KOPT-K1 (cell line): Measurements from ENCODE around the gene CLMP.
"Not testable (repeated sequence)": the region's sequence is repeated elsewhere in the genome, so short reads cannot be mapped to it uniquely, and the experiment has no call there.

Experiments used
- H3K27ac ChIP-seq: fragments of 200-600 bp; sonication (generic); 2 replicates; pipeline ENCODE4 v1.5.1; 2016; ENCODE audit warnings: antibody characterized with exemption, mild to moderate bottlenecking, low read depth, low read length; ENCODE audit not compliant: poor library complexity, severe bottlenecking
- H3K36me3 ChIP-seq: fragments of 200-600 bp; sonication (generic); 2 replicates; pipeline ENCODE4 v1.5.1; 2017; ENCODE audit warnings: antibody characterized with exemption, mild to moderate bottlenecking, low read length, moderate library complexity; ENCODE audit not compliant: insufficient read depth
- H3K9me3 ChIP-seq: fragments of 200-600 bp; sonication (generic); 2 replicates; pipeline ENCODE4 v1.5.1; 2017; ENCODE audit warnings: antibody characterized with exemption, low read length, mild to moderate bottlenecking; ENCODE audit not compliant: insufficient read depth, poor library complexity, severe bottlenecking

The CLMP gene

DNA sequence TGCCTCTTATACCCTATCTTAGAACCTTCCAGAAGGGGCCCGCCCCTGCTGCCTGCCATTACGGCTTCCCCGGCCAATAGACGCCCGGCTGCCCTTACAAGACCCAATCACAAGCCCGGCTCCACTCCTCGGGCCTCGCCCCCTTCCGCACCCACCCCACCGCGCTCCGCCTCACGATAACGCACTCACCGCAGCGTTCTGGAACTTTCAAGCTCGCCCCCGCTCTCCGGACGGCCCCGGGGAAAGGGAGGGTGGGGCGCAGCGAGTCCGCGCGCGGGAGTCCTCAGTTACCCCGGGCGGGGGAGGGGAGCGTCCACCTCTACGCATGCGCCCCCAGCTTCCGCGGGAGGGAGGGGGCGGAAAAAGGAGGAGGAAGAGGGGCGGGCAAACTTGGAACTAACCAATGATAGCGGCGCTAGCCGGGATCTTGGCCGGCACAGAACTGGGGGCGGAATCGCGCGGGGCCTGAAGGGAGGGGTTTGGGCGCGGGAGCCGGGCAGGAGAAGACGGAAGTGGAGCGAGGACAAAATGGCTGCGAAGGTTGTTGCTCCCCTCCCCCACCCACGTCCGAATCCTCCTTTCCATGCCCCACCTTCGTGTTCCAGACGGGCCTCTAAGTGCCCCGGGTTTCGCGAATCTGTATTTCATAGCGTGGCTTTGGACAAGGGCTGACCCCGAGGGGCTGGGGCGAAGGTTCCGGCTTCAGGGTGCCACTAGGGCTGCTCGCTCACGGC lies 132.7 kb downstream of the CLMP start:
- Histone ChIP-seq H3K9me3 (no peaks in the 10 kb centered on the region), H3K36me3 (peaks cover 45% of the 10 kb centered on the region), H3K27ac (peak overlapping the region; percentile 99)

DNA sequence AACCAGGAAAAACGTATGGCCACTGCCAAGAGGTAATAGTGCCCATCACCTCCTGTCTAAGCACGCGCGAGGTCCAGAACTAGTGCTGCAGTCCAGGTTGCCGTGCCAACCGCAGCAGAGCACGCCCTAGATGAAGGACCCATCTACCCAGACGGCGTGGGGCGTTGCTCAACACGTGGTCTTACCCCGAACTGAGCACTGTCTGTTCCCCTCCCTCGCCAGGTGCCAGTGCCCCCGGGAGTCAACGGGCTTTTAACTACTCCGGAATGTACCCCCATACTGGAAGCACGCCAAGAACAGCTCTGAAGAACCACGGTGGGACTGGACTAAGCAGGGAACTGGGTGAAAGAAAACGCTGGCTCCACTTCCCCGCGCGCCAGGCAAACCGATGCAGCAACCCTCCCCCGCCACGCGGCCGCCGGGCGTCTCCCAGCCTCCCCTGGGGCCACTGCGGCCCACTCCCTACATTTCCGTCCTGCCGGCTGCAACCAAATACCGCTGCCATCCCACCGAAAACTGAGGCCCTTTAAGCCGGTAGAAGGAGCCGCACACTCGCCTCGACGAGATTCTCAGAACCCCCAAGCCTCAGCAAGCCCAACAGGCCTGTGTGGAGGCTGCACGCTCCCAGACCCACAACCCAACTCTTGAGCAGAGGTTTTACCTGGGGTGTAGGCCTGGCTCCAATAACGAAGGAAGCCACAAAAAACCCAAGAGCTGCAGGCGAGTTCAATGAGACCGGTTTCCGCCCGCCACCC lies 133.5 kb downstream of the CLMP start, which contains the start of gene HSPA8:
HSPA8 (minus strand) TSS at position 734 of the 755 bp plus-strand sequence. CDS start 812 bp downstream, outside the sequence.
- peak within 1 kb of the TSS; percentile 99 for H3K27ac ChIP-seq
- peaks cover 52% of the 10 kb centered on the region for H3K36me3 ChIP-seq

DNA sequence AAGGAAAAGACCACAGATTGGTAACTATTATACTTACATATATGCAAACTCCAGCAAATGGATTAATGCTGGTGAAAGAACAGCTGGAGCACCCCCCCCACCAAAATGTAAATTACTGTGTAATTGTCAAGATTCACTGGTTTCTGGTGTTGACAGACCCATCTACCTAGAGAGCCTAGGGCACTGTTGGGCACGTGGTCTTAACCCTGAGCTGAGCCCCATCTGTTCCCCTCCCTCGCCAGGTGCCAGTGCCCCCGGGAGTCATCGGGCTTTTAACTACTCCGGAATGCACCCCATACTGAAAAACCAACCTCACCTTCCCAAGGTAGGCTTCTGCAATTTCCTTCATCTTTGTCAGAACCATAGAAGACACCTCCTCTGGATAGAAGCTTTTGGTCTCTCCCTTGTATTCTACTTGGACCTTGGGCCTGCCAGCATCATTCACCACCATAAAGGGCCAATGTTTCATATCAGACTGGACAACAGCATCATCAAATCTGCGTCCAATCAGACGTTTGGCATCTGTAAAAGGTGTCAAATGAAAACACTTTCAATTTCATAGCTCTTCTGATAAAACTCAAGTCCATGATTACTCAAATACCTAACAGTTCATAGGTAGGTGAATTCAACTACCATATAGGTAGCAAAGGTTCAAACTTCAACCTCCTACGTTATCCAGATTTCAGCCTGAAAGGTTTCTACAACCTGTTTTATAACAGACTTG lies 134.6 kb downstream of the CLMP start:
- H3K36me3 ChIP-seq, result peaks cover 64% of the 10 kb centered on the region
- peak overlapping the region; percentile 99 for H3K27ac ChIP-seq
- H3K9me3 ChIP-seq, result no peaks in the 10 kb centered on the region

More for the DNA sequence above, 133.5 kb downstream of the CLMP start, which contains the start of gene HSPA8:
- no peaks in the 10 kb centered on the region for H3K9me3 ChIP-seq

DNA sequence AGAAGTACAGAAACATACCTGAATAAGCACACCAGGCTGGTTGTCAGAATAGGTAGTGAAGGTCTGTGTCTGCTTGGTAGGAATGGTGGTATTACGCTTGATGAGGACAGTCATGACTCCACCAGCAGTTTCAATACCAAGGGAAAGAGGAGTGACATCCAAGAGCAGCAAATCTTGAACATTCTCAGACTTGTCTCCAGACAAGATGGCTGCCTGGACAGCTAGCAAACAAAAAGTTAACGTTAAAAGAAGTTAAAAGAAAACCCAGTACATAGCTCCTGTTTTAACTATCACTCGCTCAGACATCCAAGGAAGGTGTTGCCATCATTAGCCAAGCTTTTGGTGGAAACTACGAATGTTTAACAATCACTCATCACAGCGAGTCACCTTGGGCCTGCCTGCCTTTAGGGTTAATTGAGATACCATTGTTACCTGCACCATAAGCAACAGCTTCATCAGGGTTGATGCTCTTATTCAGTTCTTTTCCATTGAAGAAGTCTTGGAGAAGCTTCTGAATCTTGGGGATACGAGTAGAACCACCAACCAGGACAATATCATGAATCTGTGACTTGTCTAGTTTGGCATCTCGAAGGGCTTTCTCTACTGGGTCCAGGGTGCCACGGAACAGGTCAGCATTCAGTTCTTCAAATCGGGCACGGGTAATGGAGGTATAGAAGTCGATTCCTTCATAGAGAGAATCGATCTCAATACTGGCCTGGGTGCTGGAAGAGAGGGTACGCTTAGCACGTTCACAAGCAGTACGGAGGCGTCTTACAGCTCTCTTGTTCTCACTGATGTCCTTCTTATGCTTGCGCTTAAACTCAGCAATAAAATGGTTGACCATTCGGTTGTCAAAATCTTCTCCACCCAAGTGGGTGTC lies 135.8 kb downstream of the CLMP start:
- Histone ChIP-seq H3K36me3 (peaks cover 75% of the 10 kb centered on the region), H3K27ac (peak overlapping the region; percentile 99)

DNA sequence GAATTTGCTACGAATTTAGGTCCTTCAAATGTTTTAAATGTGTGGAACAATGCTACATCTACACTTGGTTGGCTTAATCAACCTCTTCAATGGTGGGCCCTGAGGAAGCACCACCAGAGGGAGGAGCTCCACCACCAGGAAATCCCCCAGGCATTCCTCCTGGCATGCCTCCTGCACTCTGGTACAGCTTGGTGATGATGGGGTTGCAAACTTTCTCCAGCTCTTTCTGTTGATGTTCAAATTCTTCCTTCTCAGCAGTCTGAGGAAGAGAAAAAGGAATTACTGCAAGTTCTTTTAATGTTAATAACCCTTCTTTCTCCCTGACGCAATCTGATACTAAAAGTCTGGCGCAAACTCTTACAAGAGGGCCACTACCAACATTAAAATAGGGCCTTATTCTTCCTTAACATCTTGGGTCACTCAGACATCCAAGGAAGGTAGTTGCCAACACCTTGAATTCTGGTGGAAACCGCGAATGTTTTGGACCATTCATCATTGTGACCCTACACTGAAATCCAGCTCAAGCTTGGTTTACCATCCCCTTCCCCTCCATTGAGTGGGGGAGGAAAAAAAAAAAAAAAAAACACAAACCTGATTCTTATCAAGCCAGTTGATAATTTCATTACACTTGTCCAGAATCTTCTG lies 137.3 kb downstream of the CLMP start:
- H3K36me3 ChIP-seq, result peaks cover 89% of the 10 kb centered on the region
- H3K27ac ChIP-seq, result no peak overlapping the region
- no peaks in the 10 kb centered on the region for H3K9me3 ChIP-seq

More for the DNA sequence above, 135.8 kb downstream of the CLMP start:
- H3K9me3 ChIP-seq, result not testable (repeated sequence)

DNA sequence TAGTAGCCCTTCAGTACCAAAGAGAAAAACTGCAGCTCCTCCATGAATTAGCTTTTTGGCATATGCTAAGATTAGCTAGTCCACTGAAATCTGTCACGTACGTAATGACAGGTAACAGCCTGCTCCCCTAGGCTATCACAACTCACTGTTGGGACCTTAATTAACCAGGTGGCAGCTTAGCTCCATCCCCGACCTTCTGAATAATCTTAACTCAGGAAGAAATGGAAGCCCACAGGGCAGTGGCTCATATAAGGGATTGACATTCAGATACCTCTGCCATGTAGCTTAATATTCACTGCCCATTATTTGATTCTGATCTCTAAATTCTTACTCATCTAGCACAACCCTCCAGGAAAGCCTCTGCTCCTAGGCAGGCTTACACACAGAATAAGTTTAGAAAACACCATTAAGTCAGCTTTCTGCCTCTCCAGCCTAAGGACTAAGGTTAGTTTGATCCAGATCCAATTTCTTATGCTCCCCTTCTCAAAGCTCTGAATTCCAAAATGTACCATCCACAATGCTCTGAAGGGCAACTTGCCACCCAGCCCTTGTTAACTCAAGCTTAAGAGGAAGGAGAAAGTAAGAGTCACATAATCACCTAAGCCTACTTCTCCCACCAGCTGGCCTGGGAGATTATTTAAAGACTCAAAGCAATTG lies 138.1 kb downstream of the CLMP start:
- Histone ChIP-seq H3K36me3 (peaks cover 92% of the 10 kb centered on the region), H3K9me3 (no peaks in the 10 kb centered on the region), H3K27ac (no peak overlapping the region)

DNA sequence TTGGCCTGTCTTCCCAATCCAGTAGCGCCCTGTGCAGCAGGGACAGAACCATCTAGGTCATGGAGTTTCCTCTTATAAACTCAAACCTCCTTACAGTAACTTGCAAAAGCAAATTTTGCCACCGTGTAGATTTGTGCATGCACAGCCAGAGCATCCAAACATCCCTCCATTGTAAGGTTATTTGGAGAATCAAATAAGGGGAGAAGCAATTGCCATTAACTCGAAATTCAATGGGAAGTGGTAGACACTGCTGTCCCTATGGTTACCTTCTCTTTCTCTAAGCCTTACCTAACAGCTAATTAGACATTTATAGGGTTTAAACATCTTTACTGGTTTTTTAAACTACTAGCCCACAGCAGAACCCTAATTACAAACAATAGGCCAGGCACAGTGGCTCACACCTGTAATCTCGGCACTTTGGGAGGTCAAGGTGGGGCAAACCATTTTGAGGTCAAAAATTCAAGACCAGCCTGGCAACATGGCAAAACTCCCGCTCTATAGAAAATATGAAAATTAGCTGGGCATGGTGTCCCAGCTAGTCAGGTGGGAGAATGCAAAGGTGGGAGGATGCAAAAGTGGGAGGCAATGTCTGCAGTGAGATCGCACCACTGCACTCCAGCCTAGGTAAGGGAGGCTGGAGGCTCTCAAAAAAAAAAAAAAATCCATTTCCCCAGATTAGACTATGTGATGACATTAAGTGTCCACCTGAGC lies 139.7 kb downstream of the CLMP start:
- Histone ChIP-seq H3K27ac (no peak overlapping the region), H3K9me3 (no peaks in the 10 kb centered on the region), H3K36me3 (peaks cover 78% of the 10 kb centered on the region)

DNA sequence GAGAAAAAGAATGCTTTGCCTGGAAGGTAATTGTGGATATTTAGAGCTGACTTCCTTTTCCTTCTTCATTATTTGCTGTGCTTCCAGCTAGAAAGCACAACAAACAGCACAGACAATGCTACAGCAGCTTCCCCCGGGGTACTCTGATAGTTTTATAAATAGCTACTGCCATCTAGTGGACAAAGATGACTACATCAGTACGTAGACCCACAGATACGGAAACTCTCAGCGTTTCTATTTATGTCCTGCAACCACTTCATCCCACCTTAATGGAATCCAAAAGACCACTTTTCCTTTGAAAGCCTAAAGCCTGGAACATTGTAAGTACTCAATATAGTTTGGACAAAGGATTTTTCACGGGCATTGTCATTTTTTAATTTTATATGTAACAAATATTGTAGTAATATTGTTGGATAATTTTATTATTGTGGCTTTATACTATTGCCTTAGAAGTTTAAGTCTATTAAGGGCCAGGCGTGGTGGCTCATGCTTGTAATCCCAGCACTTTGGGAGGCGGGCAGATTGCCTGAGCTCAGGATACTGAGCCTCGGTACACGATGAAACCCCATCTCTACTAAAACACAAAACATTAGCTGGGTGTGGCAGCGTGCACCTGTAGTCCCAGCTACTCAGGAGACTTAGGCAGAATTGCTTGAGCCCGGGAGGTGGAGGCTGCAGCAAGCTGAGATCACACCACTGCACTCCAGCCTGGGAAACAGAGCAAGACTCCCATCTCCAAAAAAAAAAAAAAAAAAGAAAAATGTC lies 140.6 kb downstream of the CLMP start:
- Histone ChIP-seq H3K9me3 (no peaks in the 10 kb centered on the region), H3K27ac (no peak overlapping the region), H3K36me3 (peaks cover 69% of the 10 kb centered on the region)

DNA sequence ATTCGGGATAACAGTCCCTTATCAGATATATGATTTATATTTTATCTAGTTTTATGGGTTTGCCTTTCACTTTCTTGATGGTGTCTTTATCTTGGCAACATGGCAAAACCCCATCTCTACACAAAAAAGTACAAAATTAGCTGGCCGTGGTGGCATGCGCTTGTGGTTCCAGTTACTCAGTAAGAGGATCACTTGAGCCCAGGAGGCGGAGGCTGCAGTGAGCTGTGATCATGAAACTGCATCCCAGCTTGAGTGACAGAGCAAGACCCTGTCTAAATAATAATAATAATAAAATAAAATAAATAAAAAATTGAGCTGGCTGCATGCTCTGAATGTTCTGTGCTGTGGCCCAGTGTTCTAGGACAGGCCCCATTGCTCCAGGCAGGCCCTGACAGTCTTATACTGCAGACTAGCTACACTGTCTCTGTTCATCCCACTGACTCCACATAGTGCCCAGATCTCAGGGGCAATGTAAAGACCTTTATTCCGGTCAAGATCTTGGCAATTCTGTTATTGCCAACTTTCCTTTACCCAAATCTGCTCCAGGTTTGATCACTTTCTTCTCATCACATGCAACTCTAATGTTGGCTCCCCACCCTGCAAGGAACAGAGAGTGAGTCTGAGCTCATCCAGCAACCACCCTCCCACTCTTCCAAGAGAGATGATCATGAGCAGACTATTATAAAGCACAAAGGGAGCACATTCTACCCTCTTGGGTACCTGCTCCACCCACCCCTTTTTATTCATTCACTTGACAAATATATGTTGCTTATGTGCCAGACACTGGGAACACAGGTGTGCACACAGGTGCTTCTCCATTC lies 141.9 kb downstream of the CLMP start:
- Histone ChIP-seq H3K27ac (no peak overlapping the region), H3K36me3 (peaks cover 55% of the 10 kb centered on the region), H3K9me3 (no peaks in the 10 kb centered on the region)

DNA sequence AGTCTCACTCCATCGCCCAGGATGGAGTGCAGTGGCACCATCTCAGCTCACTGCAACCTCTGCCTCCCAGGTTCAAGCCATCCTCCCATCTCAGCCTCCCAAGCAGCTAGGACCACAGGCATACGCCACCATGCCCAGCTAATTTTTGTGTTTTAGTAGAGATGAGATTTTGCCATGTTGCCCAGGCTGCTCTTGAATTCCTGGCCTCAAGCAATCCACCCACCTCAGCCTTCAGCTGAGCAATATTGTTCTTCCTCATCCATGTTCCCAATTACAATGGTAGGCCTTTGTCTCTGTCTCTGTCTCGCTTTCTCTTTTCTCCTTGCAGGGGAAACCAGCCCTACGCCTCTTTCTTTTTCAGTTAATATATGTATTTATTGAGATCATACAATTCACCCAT lies 143.4 kb downstream of the CLMP start:
- H3K27ac ChIP-seq, result no peak overlapping the region

DNA sequence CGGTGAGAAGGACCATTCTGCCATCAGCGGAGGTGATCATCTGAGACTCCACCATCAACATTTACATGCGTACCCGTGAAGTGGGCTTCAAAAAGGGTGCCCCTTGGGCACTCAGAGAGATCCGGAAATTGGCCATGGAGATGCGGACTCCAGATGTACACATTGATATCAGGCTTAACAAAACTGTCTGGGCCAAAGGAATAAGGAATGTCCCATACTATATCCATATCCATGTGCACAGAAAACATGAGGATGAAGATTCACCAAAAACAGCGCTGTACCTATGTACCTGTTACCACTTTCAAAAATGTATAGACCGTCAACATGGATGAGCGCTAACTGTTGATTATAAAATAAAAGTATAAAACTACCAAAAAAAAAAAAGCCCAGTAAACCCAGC lies 143.9 kb downstream of the CLMP start:
- peaks cover 36% of the 10 kb centered on the region for H3K36me3 ChIP-seq
- H3K27ac ChIP-seq, result no peak overlapping the region
- H3K9me3 ChIP-seq, result no peaks in the 10 kb centered on the region

More for the DNA sequence above, 143.4 kb downstream of the CLMP start:
- Histone ChIP-seq H3K36me3 (peaks cover 41% of the 10 kb centered on the region), H3K9me3 (no peaks in the 10 kb centered on the region)

DNA sequence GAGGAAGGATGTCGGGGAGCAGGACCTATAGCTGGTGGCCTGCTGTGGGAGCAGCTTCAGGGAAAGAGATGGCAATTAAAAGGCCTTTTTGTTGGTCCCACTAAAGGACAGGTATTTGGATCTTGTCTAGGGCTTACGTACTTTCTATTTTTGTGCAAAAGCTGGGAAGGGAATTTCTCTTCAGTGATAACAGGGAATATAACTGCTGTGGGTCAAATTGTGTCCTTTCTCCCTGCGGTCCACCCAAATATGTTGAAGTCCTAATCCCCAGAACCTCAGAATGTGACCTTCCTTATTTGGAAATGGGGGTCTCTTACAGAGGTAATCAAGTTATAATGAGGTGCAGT lies 147.1 kb downstream of the CLMP start:
- no peak overlapping the region for H3K27ac ChIP-seq
- no peaks in the 10 kb centered on the region for H3K9me3 ChIP-seq
- H3K36me3 ChIP-seq, result peaks cover 5% of the 10 kb centered on the region; the same call in 1 of the 2 replicates
